Fibroblast of lung (primary cell): ENCODE measurements around the gene GPX7.

Source experiments
- CTCF ChIP-seq, 2 donors: IDR thresholded peaks in 1 of 2; conservative IDR thresholded peaks in 1 of 2; 1 replicate in 1 of 2; 2 replicates in 1 of 2; pipeline ENCODE4 v1.5.1; 2011 to 2012; ENCODE audit warnings: low read length in 2 of 2, control low read depth in 1 of 2, inconsistent platforms in 1 of 2, low read depth in 1 of 2, mild to moderate bottlenecking in 1 of 2
- EZH2 ChIP-seq: IDR thresholded peaks from 2 replicates; pipeline ENCODE4 v1.5.1; 2012; ENCODE audit warnings: low read length, control low read depth, mild to moderate bottlenecking; ENCODE audit errors: missing control alignments

GRCh38 chr1:52654063-52654462, 51.9 kb downstream of the GPX7 start:
- TF ChIP-seq CTCF (conservative IDR thresholded peaks at IDR 0.05 in 1 of 2, IDR thresholded peaks at IDR 0.05 in 1 of 2; ENCODE audit: low read depth in 1 of 2, low read length in 2 of 2) (no peak), EZH2 (no peak)
